Measurements from ENCODE around the gene KANK4.

Gene KANK4

DNA sequence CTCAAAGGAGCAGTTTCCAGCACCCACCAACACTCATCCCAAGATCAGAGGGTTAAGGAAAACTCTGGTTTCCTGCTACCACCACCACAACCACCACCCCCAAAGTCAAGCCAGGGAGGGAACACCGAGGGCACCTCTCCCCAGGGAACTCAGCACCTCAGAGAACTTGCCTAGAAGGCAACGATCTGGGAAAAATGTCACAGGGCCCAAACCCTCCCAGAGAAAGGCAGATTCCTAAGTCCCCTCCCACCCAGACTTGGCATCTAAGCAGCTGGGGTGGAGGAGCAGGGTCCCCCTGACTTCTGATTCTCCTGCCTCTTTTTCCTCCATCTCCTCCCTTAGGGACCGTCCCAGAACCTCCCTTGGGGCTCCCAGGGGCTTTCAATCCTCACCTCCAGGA is 10.6 kb downstream of the KANK4 start:
- H3K36me3 ChIP-seq (ENCODE audit: control insufficient read depth in 5 of 5, insufficient read depth in 5 of 5, low read length in 5 of 5): no peaks in the 10 kb centered on the region
- H3K4me3 ChIP-seq (ENCODE audit: low read depth in 1 of 5, low read length in 5 of 5): peak overlapping the region in 1 of 5 donors; percentile 19
- peak overlapping the region in 2 of 5 donors; percentile 16 to 19 for H3K9ac ChIP-seq (ENCODE audit: low read length in 5 of 5)
- H3K27ac ChIP-seq (ENCODE audit: low read depth, low read length): peak overlapping the region; percentile 81
- no peaks in the 10 kb centered on the region for H3K27me3 ChIP-seq (ENCODE audit: control insufficient read depth in 5 of 5, insufficient read depth in 4 of 5, low read length in 5 of 5)
- H3K9me3 ChIP-seq (ENCODE audit: control insufficient read depth in 5 of 5, low read length in 5 of 5): no peaks in the 10 kb centered on the region
- peaks cover 2 to 36% (median 27%) of the 10 kb centered on the region in 5 donors for H3K4me1 ChIP-seq (ENCODE audit: control insufficient read depth in 5 of 5, insufficient read depth in 5 of 5, low read length in 5 of 5)

DNA sequence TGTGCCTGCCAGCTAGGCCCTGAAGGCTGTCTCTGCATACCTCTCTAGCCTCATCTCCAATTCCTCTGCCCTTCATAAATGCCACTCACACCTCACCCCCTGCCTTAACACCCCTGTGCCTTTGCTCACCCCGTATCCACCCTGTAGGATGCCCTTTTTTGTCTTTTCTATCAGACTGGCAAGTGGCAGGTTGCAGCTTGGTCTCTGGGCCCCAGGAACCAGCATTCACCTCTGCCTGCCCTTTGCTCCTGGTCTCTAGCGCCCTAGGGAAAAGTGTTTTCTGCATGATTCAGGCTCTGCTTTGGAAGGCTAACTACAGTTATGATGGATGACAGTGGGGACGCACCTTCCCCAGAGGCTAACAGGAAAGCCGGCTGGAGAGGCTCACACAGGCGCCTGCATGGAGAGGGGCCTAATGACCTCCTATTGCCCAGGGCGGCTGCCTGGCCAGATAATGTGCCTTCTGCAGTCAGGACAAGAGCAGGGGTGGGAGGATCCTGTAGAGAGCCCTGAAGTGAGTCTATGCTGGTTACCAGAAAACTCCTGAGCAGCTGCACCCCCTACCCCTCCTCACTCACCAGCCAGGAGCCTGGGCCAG is 11.2 kb downstream of the KANK4 start:
- peak overlapping the region; percentile 81 for H3K27ac ChIP-seq (ENCODE audit: low read depth, low read length)
- H3K9me3 ChIP-seq (ENCODE audit: control insufficient read depth in 5 of 5, low read length in 5 of 5): no peaks in the 10 kb centered on the region
- no peaks in the 10 kb centered on the region for H3K36me3 ChIP-seq (ENCODE audit: control insufficient read depth in 5 of 5, insufficient read depth in 5 of 5, low read length in 5 of 5)
- peaks cover 2 to 38% (median 27%) of the 10 kb centered on the region in 5 donors for H3K4me1 ChIP-seq (ENCODE audit: control insufficient read depth in 5 of 5, insufficient read depth in 5 of 5, low read length in 5 of 5)
- no peaks in the 10 kb centered on the region for H3K27me3 ChIP-seq (ENCODE audit: control insufficient read depth in 5 of 5, insufficient read depth in 4 of 5, low read length in 5 of 5)
- peak overlapping the region in 2 of 5 donors; percentile 28 to 56 for H3K9ac ChIP-seq (ENCODE audit: low read length in 5 of 5)
- H3K4me3 ChIP-seq (ENCODE audit: low read depth in 1 of 5, low read length in 5 of 5): peak overlapping the region in 1 of 5 donors; percentile 19

- no peak overlapping the region for H3K4me3 ChIP-seq (ENCODE audit: low read depth in 1 of 5, low read length in 5 of 5)
- no peaks in the 10 kb centered on the region for H3K27me3 ChIP-seq (ENCODE audit: control insufficient read depth in 5 of 5, insufficient read depth in 4 of 5, low read length in 5 of 5)
- peak overlapping the region in 2 of 5 donors; percentile 28 to 56 for H3K9ac ChIP-seq (ENCODE audit: low read length in 5 of 5)
- H3K27ac ChIP-seq (ENCODE audit: low read depth, low read length): peak overlapping the region; percentile 81
- H3K4me1 ChIP-seq (ENCODE audit: control insufficient read depth in 5 of 5, insufficient read depth in 5 of 5, low read length in 5 of 5): peaks cover 2 to 42% (median 27%) of the 10 kb centered on the region in 5 donors
- no peaks in the 10 kb centered on the region for H3K36me3 ChIP-seq (ENCODE audit: control insufficient read depth in 5 of 5, insufficient read depth in 5 of 5, low read length in 5 of 5)
- no peaks in the 10 kb centered on the region for H3K9me3 ChIP-seq (ENCODE audit: control insufficient read depth in 5 of 5, low read length in 5 of 5)
Measured at GRCh38 chr1:62307446-62307845, 11.8 kb downstream of the KANK4 start.

- H3K4me1 ChIP-seq (ENCODE audit: control insufficient read depth in 5 of 5, insufficient read depth in 5 of 5, low read length in 5 of 5): peaks cover 2 to 42% (median 27%) of the 10 kb centered on the region in 5 donors
- no peaks in the 10 kb centered on the region for H3K27me3 ChIP-seq (ENCODE audit: control insufficient read depth in 5 of 5, insufficient read depth in 4 of 5, low read length in 5 of 5)
- no peaks in the 10 kb centered on the region for H3K9me3 ChIP-seq (ENCODE audit: control insufficient read depth in 5 of 5, low read length in 5 of 5)
- H3K4me3 ChIP-seq (ENCODE audit: low read depth in 1 of 5, low read length in 5 of 5): no peak overlapping the region
- H3K36me3 ChIP-seq (ENCODE audit: control insufficient read depth in 5 of 5, insufficient read depth in 5 of 5, low read length in 5 of 5): peaks cover 0 to 5% (median 0%) of the 10 kb centered on the region in 5 donors
- H3K9ac ChIP-seq (ENCODE audit: low read length in 5 of 5): no peak overlapping the region
- no peak overlapping the region for H3K27ac ChIP-seq (ENCODE audit: low read depth, low read length)
Measured at GRCh38 chr1:62306065-62306464, 13.2 kb downstream of the KANK4 start.

- no peak overlapping the region for H3K9ac ChIP-seq (ENCODE audit: low read length in 5 of 5)
- peaks cover 0 to 5% (median 0%) of the 10 kb centered on the region in 5 donors for H3K36me3 ChIP-seq (ENCODE audit: control insufficient read depth in 5 of 5, insufficient read depth in 5 of 5, low read length in 5 of 5)
- H3K9me3 ChIP-seq (ENCODE audit: control insufficient read depth in 5 of 5, low read length in 5 of 5): no peaks in the 10 kb centered on the region
- no peaks in the 10 kb centered on the region for H3K27me3 ChIP-seq (ENCODE audit: control insufficient read depth in 5 of 5, insufficient read depth in 4 of 5, low read length in 5 of 5)
- H3K27ac ChIP-seq (ENCODE audit: low read depth, low read length): no peak overlapping the region
- no peak overlapping the region for H3K4me3 ChIP-seq (ENCODE audit: low read depth in 1 of 5, low read length in 5 of 5)
- H3K4me1 ChIP-seq (ENCODE audit: control insufficient read depth in 5 of 5, insufficient read depth in 5 of 5, low read length in 5 of 5): peaks cover 2 to 35% (median 23%) of the 10 kb centered on the region in 5 donors
Measured at GRCh38 chr1:62304975-62305374, 14.3 kb downstream of the KANK4 start.

- Histone ChIP-seq H3K9ac (ENCODE audit: low read length in 5 of 5) (no peak overlapping the region), H3K4me3 (ENCODE audit: low read depth in 1 of 5, low read length in 5 of 5) (no peak overlapping the region), H3K4me1 (ENCODE audit: control insufficient read depth in 5 of 5, insufficient read depth in 5 of 5, low read length in 5 of 5) (peaks cover 2 to 35% (median 23%) of the 10 kb centered on the region in 5 donors), H3K36me3 (ENCODE audit: control insufficient read depth in 5 of 5, insufficient read depth in 5 of 5, low read length in 5 of 5) (peaks cover 0 to 5% (median 0%) of the 10 kb centered on the region in 5 donors), H3K9me3 (ENCODE audit: control insufficient read depth in 5 of 5, low read length in 5 of 5) (no peaks in the 10 kb centered on the region), H3K27me3 (ENCODE audit: control insufficient read depth in 5 of 5, insufficient read depth in 4 of 5, low read length in 5 of 5) (no peaks in the 10 kb centered on the region), H3K27ac (ENCODE audit: low read depth, low read length) (no peak overlapping the region)
Measured at GRCh38 chr1:62304515-62304914, 14.7 kb downstream of the KANK4 start.

- Histone ChIP-seq H3K27me3 (ENCODE audit: control insufficient read depth in 5 of 5, insufficient read depth in 4 of 5, low read length in 5 of 5) (no peaks in the 10 kb centered on the region), H3K27ac (ENCODE audit: low read depth, low read length) (no peak overlapping the region)
Measured at GRCh38 chr1:62301726-62302390, 17.4 kb downstream of the KANK4 start.

GRCh38 chr1:62299426-62300200 is 19.6 kb downstream of the KANK4 start:
- Histone ChIP-seq H3K27ac (ENCODE audit: low read depth, low read length) (no peak overlapping the region), H3K4me1 (ENCODE audit: control insufficient read depth in 5 of 5, insufficient read depth in 5 of 5, low read length in 5 of 5) (peaks cover 0 to 26% (median 16%) of the 10 kb centered on the region in 5 donors), H3K9ac (ENCODE audit: low read length in 5 of 5) (no peak overlapping the region), H3K27me3 (ENCODE audit: control insufficient read depth in 5 of 5, insufficient read depth in 4 of 5, low read length in 5 of 5) (no peaks in the 10 kb centered on the region), H3K36me3 (ENCODE audit: control insufficient read depth in 5 of 5, insufficient read depth in 5 of 5, low read length in 5 of 5) (peaks cover 0 to 5% (median 0%) of the 10 kb centered on the region in 5 donors), H3K4me3 (ENCODE audit: low read depth in 1 of 5, low read length in 5 of 5) (no peak overlapping the region), H3K9me3 (ENCODE audit: control insufficient read depth in 5 of 5, low read length in 5 of 5) (no peaks in the 10 kb centered on the region)

More at GRCh38 chr1:62301726-62302390, 17.4 kb downstream of the KANK4 start:
- H3K36me3 ChIP-seq (ENCODE audit: control insufficient read depth in 5 of 5, insufficient read depth in 5 of 5, low read length in 5 of 5): peaks cover 0 to 5% (median 0%) of the 10 kb centered on the region in 5 donors
- no peaks in the 10 kb centered on the region for H3K9me3 ChIP-seq (ENCODE audit: control insufficient read depth in 5 of 5, low read length in 5 of 5)
- peaks cover 0 to 20% (median 5%) of the 10 kb centered on the region in 5 donors for H3K4me1 ChIP-seq (ENCODE audit: control insufficient read depth in 5 of 5, insufficient read depth in 5 of 5, low read length in 5 of 5)
- H3K9ac ChIP-seq (ENCODE audit: low read length in 5 of 5): no peak overlapping the region
- no peak overlapping the region for H3K4me3 ChIP-seq (ENCODE audit: low read depth in 1 of 5, low read length in 5 of 5)

- peak overlapping the region in 2 of 5 donors; percentile 18 to 32 for H3K4me3 ChIP-seq (ENCODE audit: low read depth in 1 of 5, low read length in 5 of 5)
- no peaks in the 10 kb centered on the region for H3K27me3 ChIP-seq (ENCODE audit: control insufficient read depth in 5 of 5, insufficient read depth in 4 of 5, low read length in 5 of 5)
- H3K27ac ChIP-seq (ENCODE audit: low read depth, low read length): no peak overlapping the region
- H3K36me3 ChIP-seq (ENCODE audit: control insufficient read depth in 5 of 5, insufficient read depth in 5 of 5, low read length in 5 of 5): peaks cover 0 to 2% (median 0%) of the 10 kb centered on the region in 5 donors
- no peaks in the 10 kb centered on the region for H3K9me3 ChIP-seq (ENCODE audit: control insufficient read depth in 5 of 5, low read length in 5 of 5)
- peaks cover 0 to 20% (median 16%) of the 10 kb centered on the region in 5 donors for H3K4me1 ChIP-seq (ENCODE audit: control insufficient read depth in 5 of 5, insufficient read depth in 5 of 5, low read length in 5 of 5)
- no peak overlapping the region for H3K9ac ChIP-seq (ENCODE audit: low read length in 5 of 5)
Measured at GRCh38 chr1:62295921-62296491, 23.2 kb downstream of the KANK4 start.

All from subcutaneous abdominal adipose tissue (tissue), 5 donors.